ENCODE data around the gene LAMB1. TPM values are rescaled to one million over a fixed set of nuclear protein-coding genes. Genes with fewer than 3 reads are reported as not detected.

LAMB1 gene
- total RNA-seq, 1 experiment from 2014 or later = 101 TPM

GRCh38 chr7:107890962-107891635, 111.9 kb downstream of the LAMB1 start, which contains the start of gene DLD (continued):
- no peak for TF ChIP-seq ZSCAN18 (CRISPR knock-in tag; IDR thresholded peaks at IDR 0.05)
- no peak for TF ChIP-seq JUN (CRISPR knock-in tag; IDR thresholded peaks at IDR 0.05)
- no peak for TF ChIP-seq EMX1 (CRISPR knock-in tag; IDR thresholded peaks at IDR 0.05)
- no peak for TF ChIP-seq ZNF396 (CRISPR knock-in tag; IDR thresholded peaks at IDR 0.05; ENCODE audit: borderline replicate concordance)
- TF ChIP-seq ESRRA (CRISPR knock-in tag; IDR thresholded peaks at IDR 0.05; ENCODE audit: borderline replicate concordance) = no peak
- TF ChIP-seq NFYB (CRISPR knock-in tag; conservative IDR thresholded peaks at IDR 0.05; ENCODE audit: low read depth) = peak; percentile 71
- peak; percentile 73; the same call in 1 of the 2 replicates for TF ChIP-seq FOXK1 (CRISPR knock-in tag; IDR thresholded peaks at IDR 0.05)
- no peak for TF ChIP-seq USF2 (CRISPR knock-in tag; IDR thresholded peaks at IDR 0.05)
- no peak for TF ChIP-seq NFATC4 (CRISPR knock-in tag; IDR thresholded peaks at IDR 0.05)
- TF ChIP-seq ZBTB21 (CRISPR knock-in tag; IDR thresholded peaks at IDR 0.05; ENCODE audit: borderline replicate concordance) = no peak
- no peak for TF ChIP-seq MLX (CRISPR knock-in tag; IDR thresholded peaks at IDR 0.05)
- no peak for TF ChIP-seq ATF3 (CRISPR knock-in tag; conservative IDR thresholded peaks at IDR 0.05)
- TF ChIP-seq SOX15 (CRISPR knock-in tag; IDR thresholded peaks at IDR 0.05) = no peak
- no peak for TF ChIP-seq CDX4 (CRISPR knock-in tag; IDR thresholded peaks at IDR 0.05; ENCODE audit: borderline replicate concordance)
- no peak for TF ChIP-seq ZMAT4 (CRISPR knock-in tag; IDR thresholded peaks at IDR 0.05)
- no peak for TF ChIP-seq TP53 (CRISPR knock-in tag; IDR thresholded peaks at IDR 0.05)
- no peak for TF ChIP-seq RELA (CRISPR knock-in tag; IDR thresholded peaks at IDR 0.05; ENCODE audit: borderline replicate concordance)
- TF ChIP-seq E2F4 (CRISPR knock-in tag; IDR thresholded peaks at IDR 0.05; ENCODE audit: borderline replicate concordance, low read depth) = no peak
- TF ChIP-seq ZNF423 (CRISPR knock-in tag; IDR thresholded peaks at IDR 0.05) = no peak
- no peak for TF ChIP-seq NR1H2 (CRISPR knock-in tag; IDR thresholded peaks at IDR 0.05)
- peak; percentile 88; the same call in 1 of the 2 replicates for TF ChIP-seq MAX (CRISPR knock-in tag; IDR thresholded peaks at IDR 0.05)
- peak; percentile 80; the same call in 1 of the 2 replicates for TF ChIP-seq ETV6 (CRISPR knock-in tag; IDR thresholded peaks at IDR 0.05)
- 0 out of 2 replicates have a peak, but pooled peaks have one; percentile 37 for TF ChIP-seq TCF7 (CRISPR knock-in tag; IDR thresholded peaks at IDR 0.05; ENCODE audit: low read depth)
- TF ChIP-seq E2F1 (CRISPR knock-in tag; IDR thresholded peaks at IDR 0.05) = no peak
- no peak for TF ChIP-seq ZNF317 (CRISPR knock-in tag; IDR thresholded peaks at IDR 0.05; ENCODE audit: borderline replicate concordance, low read depth)
- TF ChIP-seq ATF1 (CRISPR knock-in tag; IDR thresholded peaks at IDR 0.05) = 0 out of 2 replicates have a peak, but pooled peaks have one; percentile 37
- TF ChIP-seq NFE2L1 (CRISPR knock-in tag; IDR thresholded peaks at IDR 0.05) = no peak
- no peak for TF ChIP-seq GTF2I (CRISPR knock-in tag; conservative IDR thresholded peaks at IDR 0.05)
- peak; percentile 61; the same call in 1 of the 2 replicates for TF ChIP-seq FOXP1 (CRISPR knock-in tag; IDR thresholded peaks at IDR 0.05; ENCODE audit: borderline replicate concordance)
- TF ChIP-seq SP1 (CRISPR knock-in tag; conservative IDR thresholded peaks at IDR 0.05) = 0 out of 2 replicates have a peak, but pooled peaks have one; percentile 66
